H9 (cell line): ENCODE measurements around the gene CCND3. TPM values are rescaled to one million over a fixed set of nuclear protein-coding genes. Genes with fewer than 3 reads are reported as not detected.
A peak's percentile ranks its signal among the peaks of the same experiment; 100 is the strongest.

ENCODE experiments used
- DNase-seq: peaks from one replicate; pipeline ENCODE4 v3.0.0-alpha.2; 2017
- H2AFZ ChIP-seq: one replicate; pipeline ENCODE4 v1.6.1; 2013; ENCODE audit warnings: mild to moderate bottlenecking, low read length, control low read depth, moderate library complexity
- H2AK5ac ChIP-seq: 2 replicates; pipeline ENCODE4 v1.6.1; 2013; ENCODE audit warnings: low read length, control low read depth, mixed read lengths; ENCODE audit not compliant: insufficient read length
- H2BK120ac ChIP-seq: one replicate; pipeline ENCODE4 v1.6.1; 2013; ENCODE audit warnings: low read depth, mild to moderate bottlenecking, low read length, control low read depth, inconsistent platforms; ENCODE audit not compliant: poor library complexity, severe bottlenecking
- H2BK12ac ChIP-seq: 2 replicates; pipeline ENCODE4 v1.6.1; 2013; ENCODE audit warnings: low read length, control low read depth, mixed read lengths, low read depth; ENCODE audit not compliant: insufficient read length
- H2BK15ac ChIP-seq: 2 replicates; pipeline ENCODE4 v1.6.1; 2013; ENCODE audit warnings: low read depth, low read length, control low read depth
- H2BK20ac ChIP-seq: one replicate; pipeline ENCODE4 v1.6.1; 2013; ENCODE audit warnings: low read depth, mild to moderate bottlenecking, low read length, control low read depth, inconsistent platforms; ENCODE audit not compliant: poor library complexity, severe bottlenecking
- H2BK5ac ChIP-seq: 2 replicates; pipeline ENCODE4 v1.6.1; 2013; ENCODE audit warnings: low read length, control low read depth, mixed read lengths; ENCODE audit not compliant: insufficient read length
- H3K14ac ChIP-seq: 2 replicates; pipeline ENCODE4 v1.6.1; 2013; ENCODE audit warnings: low read length, control low read depth; ENCODE audit not compliant: insufficient read depth
- H3K18ac ChIP-seq: 2 replicates; pipeline ENCODE4 v1.6.1; 2013; ENCODE audit warnings: low read depth, mild to moderate bottlenecking, mixed read lengths, low read length, control low read depth; ENCODE audit not compliant: insufficient read length
- H3K23ac ChIP-seq: 2 replicates; pipeline ENCODE4 v1.6.1; 2013; ENCODE audit warnings: low read length, control low read depth, mixed read lengths, low read depth; ENCODE audit not compliant: insufficient read length
- H3K23me2 ChIP-seq: 2 replicates; pipeline ENCODE4 v1.6.1; 2013; ENCODE audit warnings: low read depth, mild to moderate bottlenecking, mixed read lengths, low read length, control low read depth; ENCODE audit not compliant: insufficient read length, poor library complexity, severe bottlenecking
- H3K27ac ChIP-seq: 2 replicates; pipeline ENCODE4 v1.5.1; 2013; ENCODE audit warnings: low read length, control low read depth, mixed read lengths, low read depth; ENCODE audit not compliant: insufficient read length
- H3K27me3 ChIP-seq: 2 replicates; pipeline ENCODE4 v1.6.1; 2013; ENCODE audit warnings: low read length, control low read depth, inconsistent platforms; ENCODE audit not compliant: insufficient read depth
- H3K4ac ChIP-seq: 2 replicates; pipeline ENCODE4 v1.6.1; 2013; ENCODE audit warnings: low read depth, mild to moderate bottlenecking, control low read depth, inconsistent platforms, low read length, moderate library complexity
- H3K4me1 ChIP-seq: 2 replicates; pipeline ENCODE4 v1.6.1; 2013; ENCODE audit warnings: low read length, control low read depth, inconsistent platforms; ENCODE audit not compliant: insufficient read depth
- H3K4me2 ChIP-seq: 2 replicates; pipeline ENCODE4 v1.6.1; 2013; ENCODE audit warnings: low read length, control low read depth, mixed read lengths; ENCODE audit not compliant: insufficient read length, insufficient read depth
- H3K56ac ChIP-seq: 2 replicates; pipeline ENCODE4 v1.6.1; 2013; ENCODE audit warnings: low read depth, mild to moderate bottlenecking, mixed read lengths, low read length, control low read depth; ENCODE audit not compliant: insufficient read length
- H3K79me1 ChIP-seq: 2 replicates; pipeline ENCODE4 v1.6.1; 2013; ENCODE audit warnings: low read depth, mild to moderate bottlenecking, moderate library complexity, low read length, control low read depth, inconsistent platforms; ENCODE audit not compliant: insufficient read depth, poor library complexity, severe bottlenecking
- H3K79me2 ChIP-seq: 2 replicates; pipeline ENCODE4 v1.6.1; 2013; ENCODE audit warnings: low read length, control low read depth, inconsistent platforms; ENCODE audit not compliant: insufficient read depth
- H3K9ac ChIP-seq: 2 replicates; pipeline ENCODE4 v1.6.1; 2013; ENCODE audit warnings: low read length, control low read depth, mixed read lengths; ENCODE audit not compliant: insufficient read length; ENCODE audit errors: extremely low read depth
- H3K9me3 ChIP-seq: one replicate; pipeline ENCODE4 v1.6.1; 2013; ENCODE audit warnings: low read depth, low read length, inconsistent platforms; ENCODE audit not compliant: control insufficient read depth
- H3T11ph ChIP-seq: one replicate; pipeline ENCODE4 v1.6.1; 2013; ENCODE audit warnings: mild to moderate bottlenecking, low read length, control low read depth, inconsistent platforms
- H4K20me1 ChIP-seq: one replicate; pipeline ENCODE4 v1.6.1; 2013; ENCODE audit not compliant: control insufficient read depth, insufficient read length, insufficient read depth
- H4K5ac ChIP-seq: 2 replicates; pipeline ENCODE4 v1.6.1; 2013; ENCODE audit warnings: low read depth, mild to moderate bottlenecking, mixed read lengths, low read length, control low read depth; ENCODE audit not compliant: insufficient read length
- H4K8ac ChIP-seq: replicated peaks from 2 replicates; pipeline ENCODE4 v1.6.1; 2013; ENCODE audit warnings: low read length, control low read depth, mixed read lengths, low read depth; ENCODE audit not compliant: insufficient read length
- H4K91ac ChIP-seq: 2 replicates; pipeline ENCODE4 v1.6.1; 2013; ENCODE audit warnings: low read depth, mild to moderate bottlenecking, moderate library complexity, mixed read lengths, low read length, control low read depth; ENCODE audit not compliant: insufficient read length
- H3K27ac Mint-ChIP-seq, 3 experiments: 2 replicates in 2 of 3; 3 replicates in 1 of 3; pipeline ENCODE4 v1.8.0; 2020 to 2021; ENCODE audit warnings: mixed read lengths in 3 of 3, mild to moderate bottlenecking in 1 of 3, moderate library complexity in 1 of 3
- H3K27me3 Mint-ChIP-seq: 2 replicates; pipeline ENCODE4 v1.8.0; 2021; ENCODE audit warnings: low read depth, mild to moderate bottlenecking, moderate library complexity, mixed read lengths
- H3K36me3 Mint-ChIP-seq, 3 experiments: 2 replicates in 2 of 3; 3 replicates in 1 of 3; pipeline ENCODE4 v1.8.0; 2020 to 2021; ENCODE audit warnings: low read depth in 3 of 3, mixed read lengths in 3 of 3; ENCODE audit not compliant: insufficient read depth in 1 of 3
- H3K4me1 Mint-ChIP-seq, 2 experiments: 2 replicates each; pipeline ENCODE4 v1.8.0; 2020; ENCODE audit warnings: mixed read lengths in 2 of 2
- H3K4me3 Mint-ChIP-seq, 2 experiments: 2 replicates in 1 of 2; 3 replicates in 1 of 2; pipeline ENCODE4 v1.8.0; 2020 to 2021; ENCODE audit warnings: mild to moderate bottlenecking in 2 of 2, mixed read lengths in 2 of 2, moderate library complexity in 1 of 2
- H3K9me3 Mint-ChIP-seq, 2 experiments: 2 replicates in 1 of 2; 3 replicates in 1 of 2; pipeline ENCODE4 v1.8.0; 2020; ENCODE audit warnings: mild to moderate bottlenecking in 2 of 2, mixed read lengths in 2 of 2, moderate library complexity in 1 of 2
- WGBS: extraction: QIAGEN DNeasy Blood & Tissue Kit; methylation state at CpG from one replicate; pipeline ENCODE4 v1.1.7; 2013; ENCODE audit warnings: missing lambda C conversion rate, low lambda C conversion rate, mixed read lengths; ENCODE audit not compliant: insufficient read length; ENCODE audit errors: extremely low coverage; 5-methylcytosine and 5-hydroxymethylcytosine counted together
- total RNA-seq: library from RNA; stranded (reverse); gene quantifications from 2 replicates; pipeline ENCODE4 v1.2.1, GENCODE V29; 2021
- TF ChIP-seq, protein P1 (sequence below): fragments of 200-600 bp; sonication (generic); conservative IDR thresholded peaks from 3 replicates; pipeline ENCODE4 v1.8.0; 2021; ENCODE audit warnings: antibody characterized with exemption, mild to moderate bottlenecking

CCND3 gene
- total RNA-seq, 1 experiment from 2014 or later, result 24.2 TPM

DNA sequence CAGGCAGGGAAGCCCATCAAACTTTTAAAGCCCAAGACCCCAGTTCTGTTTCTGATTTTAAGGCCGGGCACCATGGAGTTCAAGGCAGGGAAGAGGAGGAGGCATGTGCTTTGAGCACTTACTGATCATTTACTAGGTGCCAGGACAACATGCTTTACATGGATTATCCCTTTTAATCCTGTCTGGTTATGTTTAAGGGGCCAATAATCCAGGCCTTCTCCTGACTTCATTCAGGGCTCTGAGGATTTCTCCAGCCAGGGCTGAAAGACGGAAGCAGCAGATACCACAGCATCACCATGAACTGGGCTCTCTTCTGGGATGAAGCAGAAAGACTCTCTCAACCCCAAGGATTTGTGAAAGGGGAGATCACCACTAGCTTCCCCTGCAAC lies 4.1 kb downstream of the CCND3 start:
- Histone ChIP-seq H3K4me2 (no peak overlapping the region), H2BK12ac (no peak overlapping the region), H3K27me3 (no peaks in the 10 kb centered on the region), H3K4me1 (peaks cover 16% of the 10 kb centered on the region; the same call in 1 of the 2 replicates), H2AK5ac (no peak overlapping the region), H4K91ac (no peak overlapping the region), H3K56ac (no peak overlapping the region), H3K23ac (no peak overlapping the region), H4K5ac (no peak overlapping the region), H3K23me2 (peaks cover 7% of the 10 kb centered on the region), H2BK5ac (no peak overlapping the region), H4K8ac (no peak overlapping the region), H2BK20ac (no peak overlapping the region), H3K79me2 (no peaks in the 10 kb centered on the region), H2AFZ (no peak overlapping the region), H3K9ac (no peak overlapping the region), H3K4ac (no peak overlapping the region), H2BK15ac (no peak overlapping the region), H4K20me1 (peaks cover 3% of the 10 kb centered on the region), H3K18ac (no peak overlapping the region), H3K79me1 (no peaks in the 10 kb centered on the region), H3K27ac (no peak overlapping the region), H3T11ph (no peak overlapping the region), H3K9me3 (no peaks in the 10 kb centered on the region), H2BK120ac (no peak overlapping the region), H3K14ac (no peak overlapping the region)
- Mint-ChIP-seq H3K4me3 (peak overlapping the region in 1 of 2 experiments; percentile 20; a peak in 2 of 5 replicates), H3K9me3 (no peaks in the 10 kb centered on the region), H3K27me3 (peaks cover 5% of the 10 kb centered on the region), H3K36me3 (peaks cover 16 to 44% (median 27%) of the 10 kb centered on the region in 3 experiments), H3K4me1 (peaks cover 31 to 38% of the 10 kb centered on the region in 2 experiments), H3K27ac (no peak overlapping the region)
- no CpG with 5 or more reads among the region's 2 CpGs for WGBS
- no peak for DNase-seq
- TF ChIP-seq, protein P1, sequence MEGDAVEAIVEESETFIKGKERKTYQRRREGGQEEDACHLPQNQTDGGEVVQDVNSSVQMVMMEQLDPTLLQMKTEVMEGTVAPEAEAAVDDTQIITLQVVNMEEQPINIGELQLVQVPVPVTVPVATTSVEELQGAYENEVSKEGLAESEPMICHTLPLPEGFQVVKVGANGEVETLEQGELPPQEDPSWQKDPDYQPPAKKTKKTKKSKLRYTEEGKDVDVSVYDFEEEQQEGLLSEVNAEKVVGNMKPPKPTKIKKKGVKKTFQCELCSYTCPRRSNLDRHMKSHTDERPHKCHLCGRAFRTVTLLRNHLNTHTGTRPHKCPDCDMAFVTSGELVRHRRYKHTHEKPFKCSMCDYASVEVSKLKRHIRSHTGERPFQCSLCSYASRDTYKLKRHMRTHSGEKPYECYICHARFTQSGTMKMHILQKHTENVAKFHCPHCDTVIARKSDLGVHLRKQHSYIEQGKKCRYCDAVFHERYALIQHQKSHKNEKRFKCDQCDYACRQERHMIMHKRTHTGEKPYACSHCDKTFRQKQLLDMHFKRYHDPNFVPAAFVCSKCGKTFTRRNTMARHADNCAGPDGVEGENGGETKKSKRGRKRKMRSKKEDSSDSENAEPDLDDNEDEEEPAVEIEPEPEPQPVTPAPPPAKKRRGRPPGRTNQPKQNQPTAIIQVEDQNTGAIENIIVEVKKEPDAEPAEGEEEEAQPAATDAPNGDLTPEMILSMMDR, result no peak
